HepG2 (cell line): ENCODE results near the gene BTN1A1. TPM values are rescaled to one million over a fixed set of nuclear protein-coding genes. Genes with fewer than 3 reads are reported as not detected.

ENCODE experiments used
- ATAC-seq: fragments of 200-7000 bp; cut with Tn5 transposase; 3 replicates; pipeline ENCODE4 v1.9.1; 2020; ENCODE audit warnings: mild to moderate bottlenecking, moderate library complexity
- BruUV-seq: library from RNA; stranded (reverse); fragments of 400-500 nt; replicated peaks from 2 replicates; lab custom pipeline; 2021; lab: Mats Ljungman, UMichigan
- CTCF ChIA-PET: fragments of 300-600 bp; formaldehyde crosslinking; extraction: SDS; loops from one replicate; lab custom pipeline; 2021; ENCODE audit warnings: low total read pairs, inconsistent platforms, low intra/inter-chr PET ratio; lab: Yijun Ruan, JAX
- POLR2A ChIA-PET: fragments of 350-600 bp; sonication (Branson Sonifier 250); formaldehyde crosslinking; loops from one replicate; lab custom pipeline; 2020; ENCODE audit warnings: antibody characterized with exemption, inconsistent platforms; lab: Yijun Ruan, JAX
- DNase-seq: peaks from one replicate; pipeline ENCODE4 v3.0.0-alpha.2; 2015; ENCODE audit warnings: low spot score
- FAIRE-seq: peaks from 3 replicates; lab custom pipeline; 2011; peaks lifted over from hg19 to GRCh38; lab: Jason Lieb, UNC
- H2AFZ ChIP-seq: one replicate; pipeline ENCODE4 v1.6.1; 2011; ENCODE audit warnings: low read length, inconsistent platforms
- H3K27ac ChIP-seq: fragments of 300-600 bp; 3 replicates; pipeline ENCODE4 v1.8.0; 2011; ENCODE audit warnings: mixed run types, mild to moderate bottlenecking, mixed read lengths, low read length, inconsistent platforms; ENCODE audit not compliant: insufficient read depth; ENCODE audit errors: extremely low read length
- H3K27me3 ChIP-seq, 2 experiments: fragments of 200-600 bp in 1 of 2; 2 replicates in 1 of 2; 3 replicates in 1 of 2; pipeline versions ENCODE4 v1.6.0 to v1.8.0; 2011; ENCODE audit warnings: low read length in 2 of 2, mild to moderate bottlenecking in 2 of 2, moderate library complexity in 2 of 2, inconsistent platforms in 1 of 2; ENCODE audit not compliant: insufficient read depth in 2 of 2, control insufficient read depth in 1 of 2
- H3K36me3 ChIP-seq, 2 experiments: fragments of 200-600 bp in 1 of 2; replicated peaks in 1 of 2; 2 replicates in 1 of 2; 3 replicates in 1 of 2; pipeline versions ENCODE4 v1.5.1 to v1.8.0; 2011; ENCODE audit warnings: low read length in 2 of 2, inconsistent platforms in 1 of 2; ENCODE audit not compliant: insufficient read depth in 2 of 2, control insufficient read depth in 1 of 2
- H3K4me1 ChIP-seq: 2 replicates; pipeline ENCODE4 v1.5.1; 2012; ENCODE audit warnings: low read length, inconsistent platforms; ENCODE audit not compliant: insufficient read depth
- H3K4me2 ChIP-seq: 2 replicates; pipeline ENCODE4 v1.6.0; 2011; ENCODE audit warnings: low read depth, low read length, inconsistent platforms
- H3K4me3 ChIP-seq, 3 experiments: fragments of 200-600 bp in 1 of 3; sonication (generic), shearing (Covaris generic) in 1 of 3; replicated peaks in 1 of 3; 2 replicates each; pipeline ENCODE4 v1.5.1; 2011 to 2016; ENCODE audit warnings: low read length in 3 of 3, inconsistent platforms in 2 of 3, low read depth in 2 of 3, mild to moderate bottlenecking in 2 of 3, control low read depth in 1 of 3, mixed read lengths in 1 of 3; ENCODE audit not compliant: insufficient read depth in 1 of 3
- H3K79me2 ChIP-seq: one replicate; pipeline ENCODE4 v1.6.1; 2011; ENCODE audit warnings: low read length, inconsistent platforms; ENCODE audit not compliant: insufficient read depth
- H3K9ac ChIP-seq: 2 replicates; pipeline ENCODE4 v1.6.0; 2011; ENCODE audit warnings: mild to moderate bottlenecking, low read depth, low read length, inconsistent platforms; ENCODE audit not compliant: insufficient read depth
- H3K9me3 ChIP-seq: 2 replicates; pipeline ENCODE4 v1.5.1; 2012; ENCODE audit warnings: mild to moderate bottlenecking, low read length
- H4K20me1 ChIP-seq: 2 replicates; pipeline ENCODE4 v1.6.0; 2011; ENCODE audit warnings: inconsistent platforms, mild to moderate bottlenecking, low read length, moderate library complexity; ENCODE audit not compliant: insufficient read depth
- CBX1 ChIP-seq: IDR thresholded peaks from one replicate; pipeline ENCODE4 v1.6.1; 2016; ENCODE audit warnings: antibody characterized with exemption, low read depth
- HOXA5 ChIP-seq: sonication (generic); formaldehyde crosslinking; IDR thresholded peaks from 2 replicates; pipeline ENCODE4 v1.4.0; 2020; ENCODE audit warnings: missing genetic modification reagents
- MYNN ChIP-seq: sonication (generic); formaldehyde crosslinking; IDR thresholded peaks from 2 replicates; pipeline ENCODE4 v1.4.0; 2020; ENCODE audit warnings: mild to moderate bottlenecking, low read depth, missing genetic modification reagents
- POGZ ChIP-seq: sonication (generic); formaldehyde crosslinking; IDR thresholded peaks from 2 replicates; pipeline ENCODE4 v1.4.0; 2020; ENCODE audit warnings: mild to moderate bottlenecking, missing genetic modification reagents
- PTBP1 ChIP-seq: fragments of 200-400 bp; formaldehyde crosslinking; IDR thresholded peaks from 2 replicates; pipeline ENCODE4 v1.6.1; 2018; ENCODE audit warnings: low read length, low read depth; ENCODE audit not compliant: poor library complexity, severe bottlenecking
- REXO4 ChIP-seq: sonication (generic); formaldehyde crosslinking; IDR thresholded peaks from 2 replicates; pipeline ENCODE4 v1.8.0; 2022; ENCODE audit warnings: missing genetic modification reagents, mild to moderate bottlenecking, borderline replicate concordance
- SP140L ChIP-seq: sonication (generic); formaldehyde crosslinking; IDR thresholded peaks from 2 replicates; pipeline ENCODE4 v1.4.0; 2020; ENCODE audit warnings: missing genetic modification reagents, borderline replicate concordance
- TBX3 ChIP-seq: fragments of 450-650 bp; IDR thresholded peaks from 2 replicates; pipeline ENCODE4 v1.6.1; 2017; ENCODE audit warnings: antibody characterized with exemption, mild to moderate bottlenecking, inconsistent platforms, borderline replicate concordance
- ZBTB1 ChIP-seq: sonication (generic); formaldehyde crosslinking; IDR thresholded peaks from 2 replicates; pipeline ENCODE4 v1.4.0; 2020; ENCODE audit warnings: missing genetic modification reagents, borderline replicate concordance
- ZNF10 ChIP-seq: sonication (generic); formaldehyde crosslinking; IDR thresholded peaks from 2 replicates; pipeline ENCODE4 v1.4.0; 2020; ENCODE audit warnings: mild to moderate bottlenecking, low read depth, missing genetic modification reagents, borderline replicate concordance
- ZNF367 ChIP-seq: sonication (generic); formaldehyde crosslinking; IDR thresholded peaks from 2 replicates; pipeline ENCODE4 v1.4.0; 2020; ENCODE audit warnings: missing genetic modification reagents, borderline replicate concordance
- ZNF510 ChIP-seq: sonication (generic); formaldehyde crosslinking; IDR thresholded peaks from 2 replicates; pipeline ENCODE4 v1.4.0; 2020; ENCODE audit warnings: low read depth, mild to moderate bottlenecking, missing genetic modification reagents
- ZNF713 ChIP-seq: sonication (generic); formaldehyde crosslinking; IDR thresholded peaks from 2 replicates; pipeline ENCODE4 v1.4.0; 2020; ENCODE audit warnings: mild to moderate bottlenecking, missing genetic modification reagents
- ZNF883 ChIP-seq: sonication (generic); formaldehyde crosslinking; IDR thresholded peaks from 2 replicates; pipeline ENCODE4 v1.5.1; 2020; ENCODE audit warnings: mild to moderate bottlenecking, missing genetic modification reagents; ENCODE audit errors: not compliant biosample characterization
- WGBS: methylation state at CpG from one replicate; pipeline ENCODE4 v1.1.6; 2017; ENCODE audit warnings: low lambda C conversion rate; 5-methylcytosine and 5-hydroxymethylcytosine counted together
- in situ Hi-C: cut with HindIII; loops from 2 replicates; pipeline ENCODE4 v1.10.0; 2017; ENCODE audit warnings: low pct_unique_long_range_greater_than_20kb; ENCODE audit not compliant: extremely low pct_ligation_motif_present
- intact Hi-C: fragments of 100-400 bp; cut with micrococcal nuclease; formaldehyde crosslinking; loops from one replicate; pipeline ENCODE4 v1.10.0; 2022; ENCODE audit not compliant: unreplicated experiment
- polyA plus RNA-seq, 8 experiments: library from polyadenylated mRNA; depleted of rRNA in 3 of 8; stranded (reverse) in 7 of 8; unstranded in 1 of 8; fragments of >200 nt; fragmentation: Illumina TruSeq in 4 of 8; extraction: Trizol in 4 of 8; gene quantifications; 2 replicates each; pipeline versions ENCODE4 v1.2.1 to v1.2.3, GENCODE V29; 2011 to 2016; ENCODE audit warnings: low read depth in 4 of 8, missing spikeins in 1 of 8, mixed read lengths in 1 of 8; ENCODE audit not compliant: insufficient read depth in 1 of 8
- total RNA-seq, 5 experiments: library from RNA; depleted of rRNA; stranded (reverse); fragments of >200 nt; fragmentation: Illumina TruSeq; extraction: Trizol; gene quantifications; 2 replicates each; pipeline ENCODE4 v1.2.3, GENCODE V29; 2016; ENCODE audit warnings: low read depth in 1 of 5
- TF ChIP-seq, protein P1 (sequence below): IDR thresholded peaks from 2 replicates; pipeline ENCODE4 v1.6.1; 2012; ENCODE audit warnings: low read length, improper control_type of control experiment
- TF ChIP-seq, protein P2 (sequence below): sonication (generic); formaldehyde crosslinking; IDR thresholded peaks from 2 replicates; pipeline ENCODE4 v1.9.0; 2021; ENCODE audit warnings: missing genetic modification reagents, borderline replicate concordance

The BTN1A1 gene
- total and polyA plus RNA-seq, 2 of the 13 experiments (the other 11 are each of a cell fraction or from before 2014, with no cell fraction given) = 0.04 TPM; not detected in 1

DNA sequence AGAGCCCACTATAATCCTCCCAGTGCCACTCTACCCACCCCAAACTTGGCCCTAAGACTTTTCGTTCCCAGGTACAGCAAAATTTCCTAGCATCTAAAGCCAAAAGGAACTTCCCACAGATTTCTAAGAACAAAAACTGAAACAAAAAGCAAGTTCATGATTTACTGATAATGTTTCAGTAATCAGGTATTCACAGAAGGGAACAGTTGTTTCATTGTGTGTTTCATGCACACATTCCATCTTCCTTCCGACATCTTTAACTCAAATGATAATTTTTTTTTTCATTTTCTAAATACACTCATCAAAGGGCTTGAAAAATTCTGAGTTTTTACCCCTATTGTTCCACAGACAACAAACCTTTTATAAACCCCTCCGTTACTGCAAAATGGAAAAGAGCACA is 6.0 kb upstream of the BTN1A1 start (continued):
- TF ChIP-seq, protein P1, sequence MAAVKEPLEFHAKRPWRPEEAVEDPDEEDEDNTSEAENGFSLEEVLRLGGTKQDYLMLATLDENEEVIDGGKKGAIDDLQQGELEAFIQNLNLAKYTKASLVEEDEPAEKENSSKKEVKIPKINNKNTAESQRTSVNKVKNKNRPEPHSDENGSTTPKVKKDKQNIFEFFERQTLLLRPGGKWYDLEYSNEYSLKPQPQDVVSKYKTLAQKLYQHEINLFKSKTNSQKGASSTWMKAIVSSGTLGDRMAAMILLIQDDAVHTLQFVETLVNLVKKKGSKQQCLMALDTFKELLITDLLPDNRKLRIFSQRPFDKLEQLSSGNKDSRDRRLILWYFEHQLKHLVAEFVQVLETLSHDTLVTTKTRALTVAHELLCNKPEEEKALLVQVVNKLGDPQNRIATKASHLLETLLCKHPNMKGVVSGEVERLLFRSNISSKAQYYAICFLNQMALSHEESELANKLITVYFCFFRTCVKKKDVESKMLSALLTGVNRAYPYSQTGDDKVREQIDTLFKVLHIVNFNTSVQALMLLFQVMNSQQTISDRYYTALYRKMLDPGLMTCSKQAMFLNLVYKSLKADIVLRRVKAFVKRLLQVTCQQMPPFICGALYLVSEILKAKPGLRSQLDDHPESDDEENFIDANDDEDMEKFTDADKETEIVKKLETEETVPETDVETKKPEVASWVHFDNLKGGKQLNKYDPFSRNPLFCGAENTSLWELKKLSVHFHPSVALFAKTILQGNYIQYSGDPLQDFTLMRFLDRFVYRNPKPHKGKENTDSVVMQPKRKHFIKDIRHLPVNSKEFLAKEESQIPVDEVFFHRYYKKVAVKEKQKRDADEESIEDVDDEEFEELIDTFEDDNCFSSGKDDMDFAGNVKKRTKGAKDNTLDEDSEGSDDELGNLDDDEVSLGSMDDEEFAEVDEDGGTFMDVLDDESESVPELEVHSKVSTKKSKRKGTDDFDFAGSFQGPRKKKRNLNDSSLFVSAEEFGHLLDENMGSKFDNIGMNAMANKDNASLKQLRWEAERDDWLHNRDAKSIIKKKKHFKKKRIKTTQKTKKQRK = no peak
- no peak for TF ChIP-seq ZNF510 (CRISPR knock-in tag)
- no peak for TF ChIP-seq TBX3
- TF ChIP-seq PTBP1 = no peak
- no peak for TF ChIP-seq CBX1
- no peak for TF ChIP-seq ZNF883 (CRISPR knock-in tag)
- TF ChIP-seq POGZ (CRISPR knock-in tag) = no peak
- TF ChIP-seq ZNF713 (CRISPR knock-in tag) = no peak

DNA sequence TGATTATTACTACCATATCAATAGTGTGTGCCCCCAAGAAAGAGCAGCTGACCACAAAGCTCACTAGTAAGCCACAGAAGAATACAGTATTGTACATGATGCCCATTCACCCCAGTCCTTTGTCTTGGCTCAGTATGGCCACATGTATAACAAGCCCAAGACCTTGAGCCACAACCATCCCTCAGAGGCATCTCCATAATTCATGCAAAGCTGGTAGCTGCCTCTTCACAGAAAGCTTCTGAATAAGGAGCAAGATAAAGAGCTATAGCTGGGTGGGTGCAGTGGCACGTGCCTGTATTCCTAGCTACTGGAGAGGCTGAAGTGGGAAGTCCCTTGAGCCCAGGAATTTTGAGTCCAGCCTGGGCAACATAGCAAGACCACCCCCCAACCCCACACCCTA is 4.8 kb upstream of the BTN1A1 start:
- no peak for DNase-seq
- intact Hi-C loops (no loop called here), in situ Hi-C loops (no loop called here)
- Histone ChIP-seq H4K20me1 (no peaks in the 10 kb centered on the region), H3K4me3 (no peak overlapping the region), H3K9me3 (no peaks in the 10 kb centered on the region), H3K27ac (no peak overlapping the region), H3K27me3 (peaks cover 2 to 10% of the 10 kb centered on the region in 2 experiments; a peak in 1 of 5 replicates), H3K79me2 (no peaks in the 10 kb centered on the region), H3K9ac (no peak overlapping the region), H2AFZ (no peak overlapping the region), H3K36me3 (no peaks in the 10 kb centered on the region), H3K4me1 (peaks cover 24% of the 10 kb centered on the region), H3K4me2 (no peak overlapping the region)
- 14% methylated on average over 1 of the region's 1 CpG for WGBS
- POLR2A ChIA-PET = interaction anchor here (0.9 kb wide), 1 partner anchor 21 kb away, joined by 3 read pairs; no protein-coding TSS in a partner anchor
- FAIRE-seq = no peak
- CTCF ChIA-PET = no interaction called here
- ATAC-seq = no peak
- no TSS peak for BruUV-seq
- TF ChIP-seq, protein P2, sequence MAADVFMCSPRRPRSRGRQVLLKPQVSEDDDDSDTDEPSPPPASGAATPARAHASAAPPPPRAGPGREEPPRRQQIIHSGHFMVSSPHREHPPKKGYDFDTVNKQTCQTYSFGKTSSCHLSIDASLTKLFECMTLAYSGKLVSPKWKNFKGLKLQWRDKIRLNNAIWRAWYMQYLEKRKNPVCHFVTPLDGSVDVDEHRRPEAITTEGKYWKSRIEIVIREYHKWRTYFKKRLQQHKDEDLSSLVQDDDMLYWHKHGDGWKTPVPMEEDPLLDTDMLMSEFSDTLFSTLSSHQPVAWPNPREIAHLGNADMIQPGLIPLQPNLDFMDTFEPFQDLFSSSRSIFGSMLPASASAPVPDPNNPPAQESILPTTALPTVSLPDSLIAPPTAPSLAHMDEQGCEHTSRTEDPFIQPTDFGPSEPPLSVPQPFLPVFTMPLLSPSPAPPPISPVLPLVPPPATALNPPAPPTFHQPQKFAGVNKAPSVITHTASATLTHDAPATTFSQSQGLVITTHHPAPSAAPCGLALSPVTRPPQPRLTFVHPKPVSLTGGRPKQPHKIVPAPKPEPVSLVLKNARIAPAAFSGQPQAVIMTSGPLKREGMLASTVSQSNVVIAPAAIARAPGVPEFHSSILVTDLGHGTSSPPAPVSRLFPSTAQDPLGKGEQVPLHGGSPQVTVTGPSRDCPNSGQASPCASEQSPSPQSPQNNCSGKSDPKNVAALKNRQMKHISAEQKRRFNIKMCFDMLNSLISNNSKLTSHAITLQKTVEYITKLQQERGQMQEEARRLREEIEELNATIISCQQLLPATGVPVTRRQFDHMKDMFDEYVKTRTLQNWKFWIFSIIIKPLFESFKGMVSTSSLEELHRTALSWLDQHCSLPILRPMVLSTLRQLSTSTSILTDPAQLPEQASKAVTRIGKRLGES (CRISPR knock-in tag) = no peak
- TF ChIP-seq ZBTB1 (CRISPR knock-in tag) = no peak
- TF ChIP-seq ZNF367 (CRISPR knock-in tag) = no peak
- no peak for TF ChIP-seq SP140L (CRISPR knock-in tag)
- TF ChIP-seq HOXA5 (CRISPR knock-in tag) = no peak
- no peak for TF ChIP-seq ZNF10
- no peak for TF ChIP-seq REXO4 (CRISPR knock-in tag)
- TF ChIP-seq MYNN (CRISPR knock-in tag) = no peak
